Neuronal stem cell (in vitro differentiated cells): Measurements from ENCODE around the gene PFKM.

Experiments used
- DNase-seq: peaks from one replicate; pipeline ENCODE4 v3.0.0-alpha.2; 2013; ENCODE audit warnings: low spot score
- H2AFZ ChIP-seq: one replicate; pipeline ENCODE4 v1.6.1; 2013; ENCODE audit warnings: mild to moderate bottlenecking, low read length, inconsistent platforms
- H2AK5ac ChIP-seq: 2 replicates; pipeline ENCODE4 v1.6.1; 2013; ENCODE audit warnings: low read depth, mild to moderate bottlenecking, inconsistent platforms, low read length, moderate library complexity, mixed read lengths
- H2BK120ac ChIP-seq: 2 replicates; pipeline ENCODE4 v1.6.1; 2013; ENCODE audit warnings: low read depth, mild to moderate bottlenecking, inconsistent platforms, low read length, moderate library complexity, mixed read lengths
- H2BK12ac ChIP-seq: one replicate; pipeline ENCODE4 v1.6.1; 2013; ENCODE audit warnings: low read length, inconsistent platforms
- H2BK15ac ChIP-seq: 2 replicates; pipeline ENCODE4 v1.6.1; 2013; ENCODE audit warnings: mild to moderate bottlenecking, low read length, inconsistent platforms, mixed read lengths
- H2BK5ac ChIP-seq: one replicate; pipeline ENCODE4 v1.6.1; 2013; ENCODE audit warnings: inconsistent platforms, mild to moderate bottlenecking, low read length, moderate library complexity
- H3K14ac ChIP-seq: one replicate; pipeline ENCODE4 v1.6.1; 2013; ENCODE audit warnings: low read length, inconsistent platforms
- H3K18ac ChIP-seq: 2 replicates; pipeline ENCODE4 v1.6.1; 2013; ENCODE audit warnings: low read length, inconsistent platforms
- H3K23ac ChIP-seq: 2 replicates; pipeline ENCODE4 v1.6.1; 2013; ENCODE audit warnings: low read depth, mild to moderate bottlenecking, mixed read lengths, low read length, inconsistent platforms; ENCODE audit not compliant: poor library complexity
- H3K27ac ChIP-seq: replicated peaks from 3 replicates; pipeline ENCODE4 v1.5.1; 2013; ENCODE audit warnings: low read length, inconsistent platforms
- H3K27me3 ChIP-seq, 3 experiments: 2 replicates each; pipeline ENCODE4 v1.6.1; 2013; ENCODE audit warnings: low read length in 3 of 3, mild to moderate bottlenecking in 2 of 3, inconsistent platforms in 1 of 3, low read depth in 1 of 3, mixed read lengths in 1 of 3, moderate library complexity in 1 of 3; ENCODE audit not compliant: control insufficient read depth in 3 of 3, insufficient read depth in 3 of 3
- H3K36me3 ChIP-seq, 2 donors: replicated peaks in 1 of 2; 2 replicates each; pipeline ENCODE4 v1.6.1; 2013; ENCODE audit warnings: low read length in 2 of 2; ENCODE audit not compliant: control insufficient read depth in 2 of 2, insufficient read depth in 2 of 2
- H3K4ac ChIP-seq: 2 replicates; pipeline ENCODE4 v1.6.1; 2013; ENCODE audit warnings: inconsistent platforms, mild to moderate bottlenecking, low read length, moderate library complexity
- H3K4me1 ChIP-seq, 2 donors: 1 replicate in 1 of 2; 2 replicates in 1 of 2; pipeline ENCODE4 v1.6.1; 2013; ENCODE audit warnings: low read length in 2 of 2, low read depth in 1 of 2; ENCODE audit not compliant: control insufficient read depth in 2 of 2, insufficient read depth in 1 of 2
- H3K4me2 ChIP-seq: one replicate; pipeline ENCODE4 v1.6.1; 2013; ENCODE audit warnings: mild to moderate bottlenecking, low read length, inconsistent platforms; ENCODE audit not compliant: insufficient read depth, poor library complexity, severe bottlenecking
- H3K4me3 ChIP-seq, 2 donors: 2 replicates each; pipeline ENCODE4 v1.5.1; 2013; ENCODE audit warnings: low read length in 2 of 2, mild to moderate bottlenecking in 2 of 2, inconsistent platforms in 1 of 2, moderate library complexity in 1 of 2
- H3K79me1 ChIP-seq: one replicate; pipeline ENCODE4 v1.6.1; 2013; ENCODE audit warnings: low read depth, mild to moderate bottlenecking, inconsistent platforms, low read length, moderate library complexity
- H3K9ac ChIP-seq: one replicate; pipeline ENCODE4 v1.6.1; 2013; ENCODE audit warnings: mild to moderate bottlenecking, low read depth, low read length, inconsistent platforms; ENCODE audit not compliant: poor library complexity
- H3K9me3 ChIP-seq, 2 donors: replicated peaks in 1 of 2; 2 replicates each; pipeline versions ENCODE3 to v1.6.1; 2013; ENCODE audit warnings: low read length in 2 of 2, mild to moderate bottlenecking in 2 of 2, inconsistent platforms in 1 of 2, low read depth in 1 of 2, mixed read lengths in 1 of 2, moderate library complexity in 1 of 2; ENCODE audit not compliant: control insufficient read depth in 2 of 2, insufficient read depth in 1 of 2
- H4K8ac ChIP-seq: one replicate; pipeline ENCODE4 v1.6.1; 2013; ENCODE audit warnings: low read depth, mild to moderate bottlenecking, inconsistent platforms, low read length, moderate library complexity
- H4K91ac ChIP-seq: one replicate; pipeline ENCODE4 v1.6.1; 2013; ENCODE audit warnings: low read length, low read depth, mild to moderate bottlenecking, inconsistent platforms; ENCODE audit not compliant: poor library complexity
- WGBS, 2 donors: extraction: QIAGEN DNeasy Blood & Tissue Kit; methylation state at CpG; one replicate each; pipeline ENCODE4 v1.1.7; 2013; ENCODE audit warnings: missing lambda C conversion rate in 2 of 2, mixed read lengths in 1 of 2; ENCODE audit not compliant: insufficient read length in 2 of 2, insufficient replicate concordance in 1 of 2; ENCODE audit errors: extremely low coverage in 2 of 2; 5-methylcytosine and 5-hydroxymethylcytosine counted together

The PFKM gene

GRCh38 chr12:48135027-48135426 is 15.9 kb downstream of the PFKM start:
- H2AFZ ChIP-seq: no peak overlapping the region
- H4K91ac ChIP-seq: no peak overlapping the region
- no peak overlapping the region for H3K18ac ChIP-seq
- no peaks in the 10 kb centered on the region for H3K79me1 ChIP-seq
- H3K27ac ChIP-seq: no peak overlapping the region
- H3K4me1 ChIP-seq: no peaks in the 10 kb centered on the region
- no peak overlapping the region for H2BK5ac ChIP-seq
- H2BK12ac ChIP-seq: no peak overlapping the region
- no CpG with 5 or more reads among the region's 5 CpGs for WGBS, 2 donors
- no peak overlapping the region for H2BK120ac ChIP-seq
- no peak for DNase-seq
- H3K14ac ChIP-seq: no peak overlapping the region
- no peak overlapping the region for H3K4me3 ChIP-seq
- H2AK5ac ChIP-seq: no peak overlapping the region
- H4K8ac ChIP-seq: no peak overlapping the region
- peaks cover 53 to 95% of the 10 kb centered on the region in 2 donors for H3K36me3 ChIP-seq
- H3K9ac ChIP-seq: no peak overlapping the region
- no peaks in the 10 kb centered on the region for H3K9me3 ChIP-seq
- no peak overlapping the region for H3K4ac ChIP-seq
- H3K27me3 ChIP-seq: no peaks in the 10 kb centered on the region
- H3K23ac ChIP-seq: no peak overlapping the region
- no peak overlapping the region for H3K4me2 ChIP-seq
- no peak overlapping the region for H2BK15ac ChIP-seq

GRCh38 chr12:48142818-48143674 is 23.9 kb downstream of the PFKM start:
- H3K9ac ChIP-seq: no peak overlapping the region
- no peak overlapping the region for H3K4ac ChIP-seq
- H2AK5ac ChIP-seq: no peak overlapping the region
- H2BK15ac ChIP-seq: no peak overlapping the region
- H4K91ac ChIP-seq: no peak overlapping the region
- DNase-seq: no peak
- H2AFZ ChIP-seq: no peak overlapping the region
- no peak overlapping the region for H3K4me2 ChIP-seq
- H2BK12ac ChIP-seq: no peak overlapping the region
- H3K14ac ChIP-seq: no peak overlapping the region
- no peak overlapping the region for H3K4me3 ChIP-seq
- no peaks in the 10 kb centered on the region for H3K9me3 ChIP-seq
- H3K79me1 ChIP-seq: no peaks in the 10 kb centered on the region
- H3K27me3 ChIP-seq: no peaks in the 10 kb centered on the region
- no CpG with 5 or more reads among the region's 7 CpGs for WGBS, 2 donors
- peaks cover 52 to 100% of the 10 kb centered on the region in 2 donors for H3K36me3 ChIP-seq
- H3K27ac ChIP-seq: no peak overlapping the region
- no peak overlapping the region for H4K8ac ChIP-seq
- no peak overlapping the region for H3K18ac ChIP-seq
- H2BK5ac ChIP-seq: no peak overlapping the region
- H3K4me1 ChIP-seq: no peaks in the 10 kb centered on the region
- H2BK120ac ChIP-seq: no peak overlapping the region
- H3K23ac ChIP-seq: no peak overlapping the region

- Histone ChIP-seq H4K8ac (no peak overlapping the region), H3K4me2 (no peak overlapping the region), H4K91ac (no peak overlapping the region), H3K9me3 (no peaks in the 10 kb centered on the region), H3K36me3 (peaks cover 48 to 98% of the 10 kb centered on the region in 2 donors), H2BK15ac (no peak overlapping the region), H3K4me3 (no peak overlapping the region), H3K4me1 (no peaks in the 10 kb centered on the region), H3K14ac (no peak overlapping the region), H2BK12ac (no peak overlapping the region), H2AFZ (no peak overlapping the region), H3K23ac (no peak overlapping the region), H3K18ac (no peak overlapping the region), H2AK5ac (no peak overlapping the region), H3K27me3 (no peaks in the 10 kb centered on the region), H3K9ac (no peak overlapping the region), H2BK5ac (no peak overlapping the region), H2BK120ac (no peak overlapping the region), H3K27ac (no peak overlapping the region), H3K79me1 (no peaks in the 10 kb centered on the region), H3K4ac (no peak overlapping the region)
- whole genome bisulfite sequencing, 2 donors: no CpG with 5 or more reads among the region's 2 CpGs
- no peak for DNase-seq
Observed at GRCh38 chr12:48143898-48144297, 24.7 kb downstream of the PFKM start.

GRCh38 chr12:48145981-48146380 is 26.8 kb downstream of the PFKM start:
- no peak overlapping the region for H3K4ac ChIP-seq
- no peak overlapping the region for H2BK12ac ChIP-seq
- no peak overlapping the region for H2AFZ ChIP-seq
- no peaks in the 10 kb centered on the region for H3K9me3 ChIP-seq
- peaks cover 39 to 98% of the 10 kb centered on the region in 2 donors for H3K36me3 ChIP-seq
- no peak overlapping the region for H3K14ac ChIP-seq
- H3K23ac ChIP-seq: no peak overlapping the region
- H4K8ac ChIP-seq: no peak overlapping the region
- no peak overlapping the region for H3K9ac ChIP-seq
- no peak overlapping the region for H3K4me3 ChIP-seq
- no CpG with 5 or more reads among the region's 1 CpG for WGBS, 2 donors
- no peak overlapping the region for H2BK120ac ChIP-seq
- no peaks in the 10 kb centered on the region for H3K79me1 ChIP-seq
- H2AK5ac ChIP-seq: no peak overlapping the region
- no peaks in the 10 kb centered on the region for H3K4me1 ChIP-seq
- H4K91ac ChIP-seq: no peak overlapping the region
- no peaks in the 10 kb centered on the region for H3K27me3 ChIP-seq
- H3K27ac ChIP-seq: no peak overlapping the region
- no peak for DNase-seq
- H3K4me2 ChIP-seq: no peak overlapping the region
- no peak overlapping the region for H2BK5ac ChIP-seq
- no peak overlapping the region for H2BK15ac ChIP-seq
- H3K18ac ChIP-seq: no peak overlapping the region
